Measurements from ENCODE around the gene NOXA1. TPM values are rescaled to one million over a fixed set of nuclear protein-coding genes. Genes with fewer than 3 reads are reported as not detected.
"Not testable (repeated sequence)": the region's sequence is repeated elsewhere in the genome, so short reads cannot be mapped to it uniquely, and the experiment has no call there.

The NOXA1 gene
- 10 to 100 TPM in 3 of 4 donors, 1 to 10 TPM in 1; 8.0 to 38.0 (median 20.7) TPM for polyA plus RNA-seq
- long read RNA-seq, donor 1, partial matches to known transcripts: 9 of 9 reads
- long read RNA-seq, donor 1, other reads (novel, unspliced or antisense): 0 of 9 reads
- long read RNA-seq, donor 2: 0 reads
- long read RNA-seq, donor 3: 0 reads
- long read RNA-seq, donor 4: 0 reads
- long read RNA-seq, donor 5: 0 reads
- long read RNA-seq, donor 6: 0 reads
- long read RNA-seq, donor 7: 0 reads
- long read RNA-seq, donor 8: 0 reads
- long read RNA-seq, donor 9: 0 reads
- long read RNA-seq, donor 10, partial matches to known transcripts: 10 of 10 reads
- long read RNA-seq, donor 10, other reads (novel, unspliced or antisense): 0 of 10 reads

GRCh38 chr9:137422604-137423513, at the start of gene NOXA1, which contains the start of gene EXD3:
Gene NOXA1 (plus strand): TSS chr9:137423393. CDS start chr9:137423530, 137 bp downstream.
Gene EXD3 (minus strand): TSS chr9:137423162. CDS start chr9:137395357, 27,805 bp downstream.
- Histone ChIP-seq H3K27ac (ENCODE audit: low read depth in 1 of 3, low read length in 2 of 3) (peak within 1 kb of the TSS; percentile 76 to 94 (median 85)), H3K36me3 (ENCODE audit: control insufficient read depth in 3 of 3, insufficient read depth in 2 of 3, low read depth in 1 of 3, low read length in 3 of 3) (peaks cover 0 to 22% (median 0%) of the 10 kb centered on the region in 3 donors), H3K9me3 (ENCODE audit: control insufficient read depth in 2 of 2, insufficient read depth in 1 of 2, low read depth in 1 of 2, low read length in 1 of 2) (no peaks in the 10 kb centered on the region), H3K4me1 (ENCODE audit: control insufficient read depth in 3 of 3, insufficient read depth in 2 of 3, low read depth in 1 of 3, low read length in 2 of 3) (peaks cover 0 to 18% (median 0%) of the 10 kb centered on the region in 3 donors), H3K4me3 (ENCODE audit: low read depth in 1 of 3, low read length in 3 of 3) (peak within 1 kb of the TSS; percentile 80 to 95 (median 86)), H3K27me3 (ENCODE audit: control insufficient read depth in 3 of 3, insufficient read depth in 3 of 3, low read length in 3 of 3) (no peaks in the 10 kb centered on the region)
- 0 to 1% (median 0%) methylated on average over 38 to 113 of the region's 113 CpGs for WGBS, 3 donors
- FAIRE-seq (no peak), DNase-seq (peak; percentile 95 to 96)

GRCh38 chr9:137373611-137373980, 49.6 kb upstream of the NOXA1 start:
- FAIRE-seq: no peak
- Histone ChIP-seq H3K4me1 (ENCODE audit: control insufficient read depth in 3 of 3, insufficient read depth in 2 of 3, low read depth in 1 of 3, low read length in 2 of 3) (peaks cover 0 to 10% (median 0%) of the 10 kb centered on the region in 3 donors), H3K27me3 (ENCODE audit: control insufficient read depth in 3 of 3, insufficient read depth in 3 of 3, low read length in 3 of 3) (no peaks in the 10 kb centered on the region), H3K36me3 (ENCODE audit: control insufficient read depth in 3 of 3, insufficient read depth in 2 of 3, low read depth in 1 of 3, low read length in 3 of 3) (peaks cover 0 to 55% (median 0%) of the 10 kb centered on the region in 3 donors), H3K4me3 (ENCODE audit: low read depth in 1 of 3, low read length in 3 of 3) (no peak overlapping the region), H3K9me3 (ENCODE audit: control insufficient read depth in 2 of 2, insufficient read depth in 1 of 2, low read depth in 1 of 2, low read length in 1 of 2) (peaks cover 0 to 6% of the 10 kb centered on the region in 2 donors), H3K27ac (ENCODE audit: low read depth in 1 of 3, low read length in 2 of 3) (no peak overlapping the region)
- 93 to 96% (median 93%) methylated on average over 16 of the region's 16 CpGs for WGBS, 3 donors
- DNase-seq: no peak

GRCh38 chr9:137374131-137374845, 48.9 kb upstream of the NOXA1 start:
- Histone ChIP-seq H3K27ac (ENCODE audit: low read depth in 1 of 3, low read length in 2 of 3) (no peak overlapping the region), H3K9me3 (ENCODE audit: control insufficient read depth in 2 of 2, insufficient read depth in 1 of 2, low read depth in 1 of 2, low read length in 1 of 2) (peaks cover 0 to 6% of the 10 kb centered on the region in 2 donors), H3K4me3 (ENCODE audit: low read depth in 1 of 3, low read length in 3 of 3) (no peak overlapping the region), H3K36me3 (ENCODE audit: control insufficient read depth in 3 of 3, insufficient read depth in 2 of 3, low read depth in 1 of 3, low read length in 3 of 3) (peaks cover 0 to 54% (median 0%) of the 10 kb centered on the region in 3 donors), H3K4me1 (ENCODE audit: control insufficient read depth in 3 of 3, insufficient read depth in 2 of 3, low read depth in 1 of 3, low read length in 2 of 3) (peaks cover 0 to 10% (median 0%) of the 10 kb centered on the region in 3 donors), H3K27me3 (ENCODE audit: control insufficient read depth in 3 of 3, insufficient read depth in 3 of 3, low read length in 3 of 3) (no peaks in the 10 kb centered on the region)
- DNase-seq (no peak), FAIRE-seq (no peak)
- 94 to 95% (median 95%) methylated on average over 37 of the region's 37 CpGs for WGBS, 3 donors

GRCh38 chr9:137375321-137376058, 47.7 kb upstream of the NOXA1 start:
- H3K4me1 ChIP-seq (ENCODE audit: control insufficient read depth in 3 of 3, insufficient read depth in 2 of 3, low read depth in 1 of 3, low read length in 2 of 3): peaks cover 0 to 4% (median 0%) of the 10 kb centered on the region in 3 donors
- no peaks in the 10 kb centered on the region for H3K27me3 ChIP-seq (ENCODE audit: control insufficient read depth in 3 of 3, insufficient read depth in 3 of 3, low read length in 3 of 3)
- peaks cover 0 to 52% (median 0%) of the 10 kb centered on the region in 3 donors for H3K36me3 ChIP-seq (ENCODE audit: control insufficient read depth in 3 of 3, insufficient read depth in 2 of 3, low read depth in 1 of 3, low read length in 3 of 3)
- FAIRE-seq (no peak), DNase-seq (no peak)
- H3K9me3 ChIP-seq (ENCODE audit: control insufficient read depth in 2 of 2, insufficient read depth in 1 of 2, low read depth in 1 of 2, low read length in 1 of 2): peaks cover 0 to 12% of the 10 kb centered on the region in 2 donors
- no peak overlapping the region for H3K4me3 ChIP-seq (ENCODE audit: low read depth in 1 of 3, low read length in 3 of 3)
- no peak overlapping the region for H3K27ac ChIP-seq (ENCODE audit: low read depth in 1 of 3, low read length in 2 of 3)
- 96 to 97% (median 97%) methylated on average over 11 of the region's 11 CpGs for WGBS, 3 donors

- Histone ChIP-seq H3K36me3 (ENCODE audit: control insufficient read depth in 3 of 3, insufficient read depth in 2 of 3, low read depth in 1 of 3, low read length in 3 of 3) (peaks cover 0 to 45% (median 0%) of the 10 kb centered on the region in 3 donors), H3K4me1 (ENCODE audit: control insufficient read depth in 3 of 3, insufficient read depth in 2 of 3, low read depth in 1 of 3, low read length in 2 of 3) (no peaks in the 10 kb centered on the region), H3K4me3 (ENCODE audit: low read depth in 1 of 3, low read length in 3 of 3) (no peak overlapping the region), H3K9me3 (ENCODE audit: control insufficient read depth in 2 of 2, insufficient read depth in 1 of 2, low read depth in 1 of 2, low read length in 1 of 2) (peaks cover 0 to 12% of the 10 kb centered on the region in 2 donors), H3K27me3 (ENCODE audit: control insufficient read depth in 3 of 3, insufficient read depth in 3 of 3, low read length in 3 of 3) (no peaks in the 10 kb centered on the region), H3K27ac (ENCODE audit: low read depth in 1 of 3, low read length in 2 of 3) (no peak overlapping the region)
- no peak for FAIRE-seq
- 92 to 96% (median 94%) methylated on average over 12 of the region's 12 CpGs for WGBS, 3 donors
- no peak for DNase-seq
Measured at GRCh38 chr9:137376386-137376785, 46.8 kb upstream of the NOXA1 start.

- 90 to 93% (median 91%) methylated on average over 32 to 37 of the region's 37 CpGs for WGBS, 3 donors
- FAIRE-seq; H3K27me3 ChIP-seq (ENCODE audit: control insufficient read depth in 3 of 3, insufficient read depth in 3 of 3, low read length in 3 of 3); DNase-seq; H3K4me1 ChIP-seq (ENCODE audit: control insufficient read depth in 3 of 3, insufficient read depth in 2 of 3, low read depth in 1 of 3, low read length in 2 of 3); H3K4me3 ChIP-seq (ENCODE audit: low read depth in 1 of 3, low read length in 3 of 3); H3K27ac ChIP-seq (ENCODE audit: low read depth in 1 of 3, low read length in 2 of 3): not testable (repeated sequence)
- H3K9me3 ChIP-seq (ENCODE audit: control insufficient read depth in 2 of 2, insufficient read depth in 1 of 2, low read depth in 1 of 2, low read length in 1 of 2): peaks cover 0 to 12% of the 10 kb centered on the region in 2 donors
- H3K36me3 ChIP-seq (ENCODE audit: control insufficient read depth in 3 of 3, insufficient read depth in 2 of 3, low read depth in 1 of 3, low read length in 3 of 3): peaks cover 0 to 29% (median 0%) of the 10 kb centered on the region in 3 donors
Measured at GRCh38 chr9:137378688-137379410, 44.3 kb upstream of the NOXA1 start.

- Histone ChIP-seq H3K27me3 (ENCODE audit: control insufficient read depth in 3 of 3, insufficient read depth in 3 of 3, low read length in 3 of 3) (no peaks in the 10 kb centered on the region), H3K9me3 (ENCODE audit: control insufficient read depth in 2 of 2, insufficient read depth in 1 of 2, low read depth in 1 of 2, low read length in 1 of 2) (peaks cover 0 to 12% of the 10 kb centered on the region in 2 donors), H3K4me3 (ENCODE audit: low read depth in 1 of 3, low read length in 3 of 3) (no peak overlapping the region), H3K4me1 (ENCODE audit: control insufficient read depth in 3 of 3, insufficient read depth in 2 of 3, low read depth in 1 of 3, low read length in 2 of 3) (no peaks in the 10 kb centered on the region), H3K36me3 (ENCODE audit: control insufficient read depth in 3 of 3, insufficient read depth in 2 of 3, low read depth in 1 of 3, low read length in 3 of 3) (peaks cover 0 to 28% (median 0%) of the 10 kb centered on the region in 3 donors), H3K27ac (ENCODE audit: low read depth in 1 of 3, low read length in 2 of 3) (no peak overlapping the region)
- FAIRE-seq (no peak), DNase-seq (no peak)
- 85 to 92% (median 92%) methylated on average over 12 of the region's 12 CpGs for WGBS, 3 donors
Measured at GRCh38 chr9:137379761-137380161, 43.4 kb upstream of the NOXA1 start.
